SW480 (cell line): ENCODE results near the gene PIGH.
"Not testable (repeated sequence)": the region's sequence is repeated elsewhere in the genome, so short reads cannot be mapped to it uniquely, and the experiment has no call there.

ENCODE experiments used
- DNase-seq: peaks from one replicate; pipeline ENCODE4 v3.0.0-alpha.2; 2016; ENCODE audit warnings: low spot score

Gene PIGH

DNA sequence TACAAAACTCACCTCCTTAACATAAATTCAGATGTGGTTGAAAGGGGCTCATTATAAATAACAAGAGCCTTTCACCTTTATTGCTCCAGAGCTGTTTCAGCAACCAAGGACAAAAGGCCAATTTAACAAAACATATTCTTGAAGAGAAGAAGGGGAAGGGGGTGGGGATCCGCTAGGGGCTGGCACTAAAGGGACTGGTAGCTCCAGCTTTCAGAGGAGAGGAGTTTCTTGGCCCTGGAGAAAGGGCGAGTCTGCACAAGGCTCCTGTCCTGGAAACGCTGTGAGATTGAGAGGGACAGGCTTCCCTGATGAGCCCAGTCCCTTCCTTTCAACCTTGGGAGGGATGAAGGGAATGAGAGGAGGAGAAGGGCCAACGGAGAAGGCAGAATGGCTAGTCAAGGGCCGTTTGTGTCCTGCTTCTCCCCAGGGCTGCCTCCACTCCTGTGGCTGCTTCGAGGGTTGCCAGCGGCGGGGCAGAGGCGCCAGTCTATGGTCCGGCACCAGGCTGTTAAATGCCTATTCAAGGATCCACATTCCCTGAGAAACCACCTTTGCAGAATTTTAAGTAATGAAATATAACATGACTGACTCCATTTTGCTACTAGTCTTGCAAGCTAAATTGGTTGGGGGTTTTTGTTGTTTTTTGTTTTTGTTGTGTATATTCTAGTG is 9.7 kb upstream of the PIGH start:
- no peak for DNase-seq

DNA sequence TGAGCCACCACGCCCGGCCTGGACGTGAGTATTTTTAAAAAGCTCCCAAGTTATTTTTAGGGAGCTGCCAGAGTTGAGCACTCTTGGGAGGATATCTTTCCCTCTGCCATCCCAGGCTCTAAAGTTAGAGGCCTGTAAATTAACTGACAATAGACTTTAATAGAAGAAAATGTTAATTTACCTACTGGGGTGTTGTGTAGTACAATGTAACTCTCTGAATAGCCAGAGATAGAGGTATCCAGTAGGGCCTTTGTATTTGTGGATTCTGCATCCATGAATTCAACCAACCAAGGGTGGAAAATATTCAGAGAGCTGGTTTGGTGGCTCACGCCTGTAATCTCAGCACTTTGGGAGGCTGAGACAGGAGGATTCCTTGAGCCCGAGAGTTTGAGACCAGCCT is 7.6 kb upstream of the PIGH start:
- DNase-seq: no peak

DNA sequence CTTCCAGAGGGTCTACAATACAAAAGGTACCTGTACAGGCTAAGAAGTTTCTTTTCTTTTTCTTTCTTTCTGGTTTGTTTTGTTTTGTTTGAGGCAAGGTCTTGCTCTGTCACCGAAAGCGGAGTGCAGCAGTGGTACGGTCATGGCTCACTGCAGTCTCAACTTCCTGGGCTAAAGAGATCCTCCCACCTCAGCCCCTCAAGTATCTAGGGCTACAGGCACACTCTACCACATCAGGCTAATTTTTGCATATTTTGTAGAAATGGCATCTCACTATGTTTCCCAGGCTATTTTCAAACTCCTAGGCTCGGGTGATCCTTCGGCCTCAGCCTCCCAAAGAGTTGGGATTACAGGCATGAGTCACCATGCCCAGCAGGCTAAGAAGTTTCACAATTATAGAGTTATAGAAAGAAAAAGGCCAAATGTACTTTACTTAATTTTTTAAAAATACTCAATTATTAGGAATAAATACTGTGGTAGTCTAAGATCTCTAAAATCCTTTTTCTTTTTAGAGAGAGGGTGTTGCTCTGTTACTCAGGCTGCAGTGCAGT is 3.0 kb upstream of the PIGH start:
- no peak for DNase-seq

DNA sequence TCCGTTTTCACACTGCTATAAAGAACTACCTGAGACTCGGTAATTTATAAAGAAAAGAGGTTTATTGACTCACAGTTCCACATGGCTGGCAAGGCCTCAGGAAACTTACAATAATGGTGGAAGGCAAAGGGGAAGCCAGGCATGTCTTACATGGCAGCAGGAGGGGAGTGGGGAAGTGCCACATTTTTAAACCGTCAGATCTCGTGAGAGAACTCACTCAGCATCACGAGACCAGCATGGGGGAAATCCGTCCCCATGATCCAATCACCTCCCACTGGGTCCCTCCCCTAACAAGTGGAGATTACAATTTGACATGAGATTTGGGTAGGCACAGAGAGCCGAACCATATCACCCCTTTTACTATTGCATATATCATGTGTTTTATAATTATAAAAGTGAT is 2.0 kb upstream of the PIGH start:
- DNase-seq: no peak

DNA sequence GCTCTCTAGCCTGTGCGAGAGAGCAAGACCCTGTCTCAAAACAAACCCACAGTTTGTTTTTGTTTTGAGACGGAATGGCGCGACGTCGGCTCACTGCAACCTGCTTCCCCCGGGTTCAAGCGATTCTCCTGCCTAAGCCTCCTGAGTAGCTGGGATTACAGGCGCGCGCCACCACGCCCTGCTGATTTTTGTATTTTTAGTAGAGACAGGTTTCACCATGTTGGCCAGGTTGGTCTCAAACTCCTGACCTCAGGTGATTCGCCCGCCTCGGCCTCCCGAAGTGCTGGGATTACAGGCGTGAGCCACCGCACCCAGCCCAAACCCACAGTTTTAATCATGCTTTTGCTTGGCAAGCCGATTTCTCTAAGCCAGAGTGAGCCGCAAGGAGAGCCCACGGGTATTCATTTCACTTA is 500 bp upstream of the PIGH start:
- DNase-seq: not testable (repeated sequence)

DNA sequence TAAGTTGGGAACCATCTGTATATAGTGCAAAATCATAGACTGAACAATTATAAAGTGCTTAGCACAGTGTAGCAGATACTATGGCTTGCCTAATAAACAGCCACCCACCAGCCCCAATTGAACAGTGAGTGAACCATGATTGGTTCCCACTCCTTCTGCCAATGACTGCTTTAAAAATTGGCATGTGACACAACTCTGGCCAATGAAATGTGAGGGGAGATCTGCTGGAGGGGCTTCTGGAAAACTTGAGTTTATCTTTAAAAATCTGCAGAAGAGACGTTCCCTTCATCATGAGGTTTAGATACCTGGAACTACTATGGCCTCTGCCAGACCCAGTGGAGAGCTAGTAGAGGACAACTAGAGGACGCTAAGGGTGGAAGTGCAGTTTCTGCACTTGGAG is 4.7 kb downstream of the PIGH start:
- DNase-seq: no peak

DNA sequence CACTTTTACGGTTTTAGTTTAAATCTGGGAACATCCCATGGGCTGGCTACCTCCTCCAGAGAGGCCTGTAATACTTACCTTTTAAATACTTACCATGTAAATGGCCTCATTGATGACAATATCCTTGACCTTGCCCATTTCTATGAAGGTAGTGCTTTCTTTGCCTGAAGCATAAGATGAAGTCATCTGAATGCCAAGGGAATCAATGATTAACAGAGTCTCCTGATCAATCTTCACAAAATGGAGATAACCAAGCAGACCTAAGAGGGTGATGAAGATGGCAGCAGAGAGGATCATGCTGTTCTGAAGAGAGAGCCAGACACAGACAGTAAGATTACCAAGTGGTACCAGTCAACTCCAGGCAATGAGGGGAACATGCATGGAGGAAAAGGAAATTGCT is 6.4 kb downstream of the PIGH start:
- DNase-seq: not testable (repeated sequence)

DNA sequence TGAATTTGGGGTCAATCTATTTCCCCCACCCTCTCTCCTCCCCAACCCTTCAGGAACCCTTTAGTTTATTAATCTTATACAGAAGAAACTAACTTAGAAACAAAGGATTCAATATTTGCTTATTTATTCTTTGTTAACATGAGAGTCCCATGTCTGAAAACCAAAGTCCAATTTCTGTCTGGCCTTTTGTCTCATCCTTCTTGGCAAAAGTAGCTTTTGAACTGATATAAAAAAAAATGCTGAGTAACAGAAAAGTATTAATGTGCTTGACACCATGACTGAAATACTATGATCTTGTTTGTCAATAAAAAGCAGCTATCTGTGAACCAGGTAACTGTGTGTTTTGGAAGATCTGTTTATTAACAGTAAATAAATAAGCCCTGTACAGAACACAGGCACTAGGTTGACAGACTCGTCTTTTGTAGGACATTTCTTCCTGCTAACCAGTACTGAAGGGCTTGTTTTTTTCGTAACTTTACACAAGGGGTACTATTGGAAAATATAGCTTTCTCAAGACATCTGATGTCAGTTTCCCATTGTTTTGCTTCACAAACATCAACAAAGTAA is 10.8 kb downstream of the PIGH start:
- DNase-seq: no peak

DNA sequence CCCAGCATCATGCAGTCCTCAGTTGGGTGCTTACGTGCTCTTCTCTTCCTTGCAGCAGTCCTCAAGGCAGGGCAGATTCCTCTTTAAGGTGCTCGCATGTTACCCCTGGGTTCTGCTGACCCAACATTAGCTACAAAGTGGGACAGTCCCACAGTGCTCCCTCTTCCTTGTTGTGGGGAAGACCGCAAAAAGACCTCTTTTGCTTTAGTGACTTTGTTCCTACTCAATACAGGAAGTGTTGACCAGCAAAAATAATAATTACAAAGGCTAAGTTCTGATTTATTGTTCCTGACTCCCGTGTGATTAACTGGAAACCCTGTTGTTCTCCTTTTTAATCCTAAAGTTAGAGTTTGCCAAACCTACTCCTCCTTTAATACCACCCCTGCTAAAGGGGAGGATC is 13.7 kb downstream of the PIGH start:
- no peak for DNase-seq

DNA sequence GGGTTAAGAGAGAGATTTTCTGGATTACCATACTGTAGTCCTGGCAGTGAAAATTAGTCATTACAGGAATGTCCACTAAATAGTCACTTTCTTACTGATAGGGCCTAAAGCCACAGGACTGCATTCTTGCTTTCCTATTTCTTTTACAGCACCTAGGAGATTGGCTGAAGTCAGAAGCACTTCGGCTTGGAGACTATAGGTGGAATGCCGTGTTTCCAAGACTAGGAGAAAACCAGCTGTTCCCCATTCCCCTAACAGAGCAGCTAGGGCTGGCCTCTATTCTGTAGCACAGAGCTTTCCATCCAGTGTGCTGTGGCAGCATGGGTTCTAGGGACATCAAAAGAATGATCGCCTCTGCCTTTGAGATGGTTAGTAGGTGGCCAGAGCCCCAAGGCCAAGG is 15.1 kb downstream of the PIGH start:
- DNase-seq: no peak

DNA sequence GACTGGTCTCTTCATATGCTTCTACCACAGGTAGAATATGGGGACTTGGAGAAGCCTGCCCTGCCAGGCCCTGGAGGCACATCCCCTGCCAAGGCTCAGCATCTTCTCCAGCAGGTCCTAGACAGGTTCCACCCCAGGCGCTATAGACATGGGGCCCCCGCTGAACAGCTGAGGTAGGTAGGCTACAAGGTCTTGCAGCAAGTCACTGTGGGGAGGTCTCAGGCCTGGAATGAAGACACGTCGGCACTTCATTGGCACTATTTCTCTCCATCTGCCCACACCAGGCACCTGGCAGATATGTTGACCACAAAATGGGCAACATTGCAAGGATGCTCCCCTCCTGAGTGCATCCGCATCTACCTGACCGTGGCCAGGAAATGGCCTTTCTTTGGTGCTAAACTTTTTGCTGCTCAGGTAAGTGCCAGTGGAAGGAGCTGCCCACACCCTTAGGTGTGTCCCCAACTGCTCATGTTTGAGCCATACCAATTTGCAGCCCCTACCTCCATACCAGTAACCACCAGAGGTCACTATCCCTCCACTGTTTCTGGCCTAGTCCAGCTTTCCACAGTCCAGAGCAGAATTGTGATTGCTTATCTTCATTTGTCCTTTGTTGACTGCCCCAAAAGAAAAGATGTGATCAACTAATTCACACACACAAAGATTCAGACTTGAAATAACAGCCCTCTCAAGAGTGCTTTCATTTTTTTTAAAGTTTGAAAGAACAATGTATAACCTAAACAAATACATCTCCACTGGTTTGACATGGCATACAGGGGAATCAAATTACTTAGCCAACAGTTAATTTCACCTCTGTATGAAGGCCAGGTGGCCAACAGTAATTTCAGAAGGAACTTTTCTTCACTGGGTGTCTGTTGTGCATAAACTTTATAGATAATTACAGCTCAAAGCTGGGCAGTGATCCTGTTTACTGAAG is 16.1 kb downstream of the PIGH start:
- peak; percentile 63 for DNase-seq

DNA sequence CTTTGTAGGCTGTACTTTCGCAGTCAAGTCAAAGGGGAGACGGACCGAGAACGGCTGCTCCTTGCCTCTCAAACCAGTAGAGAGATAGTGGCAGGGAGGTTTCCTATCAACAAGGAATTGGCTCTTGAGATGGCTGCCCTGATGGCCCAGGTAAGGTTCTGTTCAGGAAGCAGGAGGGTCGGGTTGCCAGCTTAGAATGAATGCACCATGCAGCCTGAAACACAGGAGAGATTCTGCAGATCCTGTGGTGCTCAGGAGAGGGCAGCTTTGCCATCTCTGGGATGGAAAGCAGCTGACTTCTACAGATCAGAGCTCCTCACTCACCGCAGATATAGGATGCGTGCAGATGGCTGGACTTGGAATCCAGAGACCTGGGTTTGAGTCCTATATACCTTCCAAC is 18.0 kb downstream of the PIGH start:
- no peak for DNase-seq

DNA sequence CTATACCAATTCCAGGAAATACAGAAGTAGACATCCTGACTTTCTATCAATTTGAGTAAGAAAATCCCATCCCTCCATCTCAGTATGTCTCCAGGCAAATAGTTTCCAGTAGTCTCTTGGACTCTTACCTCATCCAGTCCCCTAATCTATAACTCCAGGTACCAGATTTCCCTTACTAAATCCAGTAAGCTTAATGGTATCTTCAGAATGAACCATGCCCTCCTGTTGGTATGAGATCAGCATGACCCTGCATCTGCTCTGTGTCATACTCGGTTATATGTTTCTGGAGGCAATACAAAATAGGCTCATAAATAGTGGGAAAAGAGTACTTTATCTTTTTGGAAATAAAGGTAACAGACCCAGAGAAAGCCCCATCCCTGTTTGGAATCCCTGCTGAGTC is 18.4 kb downstream of the PIGH start:
- DNase-seq: no peak

DNA sequence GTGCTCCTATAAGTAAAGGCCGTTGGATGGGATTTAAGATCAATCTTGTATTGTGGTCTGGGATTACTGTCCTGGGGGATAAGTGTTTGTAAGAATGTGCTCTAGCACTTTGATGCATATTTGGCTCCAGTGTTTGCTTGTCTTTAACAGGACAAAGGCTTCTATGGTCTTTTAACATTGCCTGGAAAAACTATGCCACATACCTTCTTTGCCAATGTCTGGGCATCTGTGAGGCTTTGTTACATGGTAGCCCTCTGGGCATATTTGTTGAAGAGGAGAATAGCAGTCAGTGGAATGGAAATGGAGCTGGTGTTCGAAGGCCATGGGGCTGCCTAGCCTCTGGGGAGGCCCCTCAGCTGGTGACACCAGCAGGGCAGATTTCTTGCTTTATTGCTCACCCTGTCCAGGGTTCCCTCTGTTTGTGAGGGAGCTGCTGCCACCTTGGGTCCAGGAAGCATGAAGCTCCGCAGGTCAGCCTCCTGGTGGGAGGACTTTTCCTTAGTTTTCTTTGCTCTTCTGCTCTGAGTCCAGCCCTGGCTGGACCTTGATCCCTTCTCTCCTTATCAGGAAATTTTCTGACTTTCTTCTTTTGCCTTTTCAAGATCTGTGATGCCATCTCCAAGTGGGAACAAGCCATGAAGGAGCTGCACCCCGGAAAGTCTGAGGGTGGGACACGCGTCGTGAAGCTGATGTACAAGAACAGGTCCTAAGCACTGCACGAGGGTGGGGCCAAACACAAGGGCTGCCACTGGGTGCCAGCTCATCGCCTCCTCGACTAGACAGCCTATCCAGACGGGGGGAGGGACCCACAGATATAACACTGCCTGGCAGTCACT is 19.5 kb downstream of the PIGH start:
- DNase-seq: no peak

DNA sequence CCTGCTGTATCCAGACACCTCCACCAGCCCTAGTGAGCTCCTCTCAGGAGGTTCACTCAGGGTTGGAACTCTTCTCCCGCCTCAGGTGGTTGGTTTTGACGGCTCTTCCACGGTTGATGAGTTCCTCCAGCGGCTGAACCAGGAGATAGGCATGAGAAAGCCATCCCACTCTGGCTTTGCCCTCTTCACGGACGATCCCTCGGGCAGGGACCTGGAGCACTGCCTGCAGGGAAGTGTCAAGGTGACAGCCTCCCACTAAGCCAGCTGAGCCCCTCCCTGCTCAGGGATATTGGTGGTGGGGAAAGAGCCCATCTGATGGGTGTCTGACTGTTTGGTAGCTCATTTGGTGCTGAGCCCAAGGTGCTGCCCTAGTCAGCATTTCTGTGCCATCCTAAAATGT is 20.4 kb downstream of the PIGH start:
- no peak for DNase-seq

DNA sequence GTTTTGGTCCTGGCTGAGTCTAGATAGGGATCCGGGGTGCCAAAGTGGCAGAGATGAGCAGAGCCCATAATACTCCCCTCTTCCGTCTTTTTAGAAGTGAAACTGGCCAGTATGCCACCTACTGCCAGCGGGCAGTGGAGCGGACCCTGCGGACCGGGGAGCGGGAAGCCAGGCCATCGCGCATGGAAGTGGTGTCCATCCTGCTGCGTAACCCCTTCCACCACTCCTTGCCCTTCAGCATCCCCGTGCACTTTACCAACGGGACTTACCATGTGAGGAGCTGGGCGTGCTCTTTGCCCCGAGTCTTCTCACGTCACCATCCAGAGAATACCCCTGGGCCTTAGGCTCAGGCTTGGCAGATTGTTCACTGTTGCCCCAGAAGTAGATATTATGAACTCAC is 21.0 kb downstream of the PIGH start:
- no peak for DNase-seq

DNA sequence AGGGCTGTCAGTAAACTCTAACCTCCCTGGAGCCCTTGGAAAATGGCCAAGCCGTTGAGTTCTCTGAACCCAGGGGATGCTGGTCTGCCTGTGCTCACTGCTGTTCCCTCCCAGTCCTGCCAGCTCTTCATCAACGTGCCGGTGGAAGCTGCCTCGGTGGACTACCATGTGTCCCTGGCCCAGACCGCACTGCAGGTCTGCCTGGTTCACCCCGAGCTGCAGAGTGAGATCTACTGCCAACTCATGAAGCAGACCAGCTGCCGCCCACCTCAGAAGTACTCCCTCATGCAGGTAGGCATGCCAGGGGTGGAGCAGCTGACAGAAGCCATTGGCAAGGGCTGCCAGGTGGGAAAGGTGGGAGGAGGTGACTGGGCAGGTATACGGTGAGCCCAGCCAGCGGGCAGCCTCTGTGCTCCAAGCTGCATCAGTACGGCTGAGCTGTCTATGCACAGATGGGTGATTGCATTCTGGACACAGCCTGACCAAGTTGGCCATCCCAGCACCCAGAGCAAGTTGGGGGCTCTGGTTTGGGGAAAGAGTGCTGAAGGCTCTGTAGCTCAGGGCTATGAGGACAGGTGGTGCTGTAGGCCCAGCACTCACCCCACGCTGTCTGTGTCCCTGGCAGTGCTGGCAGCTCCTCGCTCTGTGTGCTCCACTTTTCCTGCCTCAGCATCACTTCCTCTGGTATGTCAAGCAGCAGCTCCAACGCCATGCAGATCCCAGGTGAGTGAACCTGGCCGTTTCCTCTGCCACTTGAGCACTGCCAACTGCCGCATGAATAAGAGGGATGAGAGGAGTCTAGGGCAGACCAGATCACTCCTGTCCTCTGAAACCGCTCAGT is 21.9 kb downstream of the PIGH start:
- DNase-seq: no peak

DNA sequence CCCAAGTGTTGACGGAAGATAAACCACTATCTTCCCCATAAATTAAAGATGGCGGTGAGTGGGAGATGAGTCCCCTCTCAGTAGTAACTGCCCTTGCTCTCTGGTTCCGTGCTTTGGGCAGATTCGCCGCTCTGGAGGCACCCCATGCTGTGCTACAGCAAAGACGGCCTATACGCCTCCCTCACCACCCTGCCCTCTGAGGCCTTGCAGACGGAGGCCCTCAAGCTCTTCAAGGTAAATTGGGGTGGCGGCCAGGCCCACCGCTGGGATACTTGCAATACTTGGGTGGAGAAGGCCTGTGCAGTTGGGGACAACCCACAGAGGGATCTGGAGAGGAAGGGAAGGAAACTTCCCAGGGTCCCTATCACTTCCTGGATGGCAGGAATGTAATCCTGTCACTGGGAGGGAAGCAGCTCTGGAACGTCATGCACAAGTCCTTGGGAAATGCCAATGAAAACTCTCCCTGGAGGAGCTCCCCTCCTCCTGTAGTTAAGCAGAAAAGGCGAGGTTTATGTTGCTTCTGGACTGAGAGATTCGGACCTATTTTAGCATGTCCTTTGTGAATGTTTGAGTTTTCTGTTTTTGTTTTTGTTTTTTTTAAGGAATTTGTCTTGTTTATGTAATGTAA is 22.8 kb downstream of the PIGH start:
- no peak for DNase-seq

DNA sequence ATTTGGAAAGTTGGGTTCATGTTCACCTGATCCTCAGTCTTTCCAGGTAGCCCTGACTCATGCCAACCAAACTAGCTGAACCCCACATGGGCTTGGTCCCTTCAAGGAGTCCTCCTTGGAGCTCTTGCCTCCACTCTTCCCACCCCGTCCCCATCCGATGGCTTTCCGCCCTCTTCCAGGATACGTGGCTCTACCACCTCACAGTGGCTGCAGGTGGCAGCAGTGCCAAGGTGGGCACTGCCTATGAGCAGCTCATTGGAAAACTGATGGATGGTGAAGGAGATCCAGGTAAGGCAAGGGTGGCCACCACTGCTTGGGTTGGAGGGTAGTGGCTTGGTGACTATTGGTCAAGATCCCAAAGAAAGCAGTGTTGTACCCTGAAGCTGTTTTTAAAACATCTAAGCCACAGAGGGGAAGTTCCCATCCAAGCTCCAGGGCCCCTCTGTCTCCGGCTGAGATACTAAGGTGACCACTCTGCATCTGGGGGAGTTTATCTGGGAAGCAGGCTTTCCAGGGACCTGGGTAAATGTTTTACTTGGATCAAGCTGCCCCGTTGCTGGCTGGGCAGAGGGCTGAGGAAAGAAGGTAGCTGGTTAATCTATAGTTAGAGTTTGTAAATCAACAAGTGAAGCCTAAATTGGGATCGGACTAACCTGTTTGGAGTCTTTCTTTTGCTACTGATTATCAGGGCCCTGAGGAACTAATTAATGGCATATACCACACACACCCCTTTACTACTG is 23.7 kb downstream of the PIGH start:
- DNase-seq: no peak

DNA sequence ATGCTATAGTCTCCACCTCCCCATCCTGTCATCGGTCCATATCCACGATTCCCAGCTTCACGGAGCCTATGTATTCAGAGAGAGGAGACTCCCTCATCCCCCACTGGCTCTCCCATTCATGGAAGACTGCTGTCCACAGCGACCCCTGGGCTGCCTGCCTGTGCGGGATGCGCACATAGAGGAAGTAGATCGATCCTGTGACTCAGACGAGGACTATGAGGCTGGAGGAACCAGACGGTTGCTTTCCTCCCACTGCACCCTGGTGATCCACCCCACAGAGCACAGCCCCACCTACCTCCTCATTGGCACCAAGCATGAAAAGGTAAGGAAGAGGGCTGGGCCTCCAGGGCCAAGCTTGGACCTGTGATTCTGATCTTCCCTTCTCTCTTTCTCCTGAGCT is 24.4 kb downstream of the PIGH start:
- no peak for DNase-seq
